Measurements from ENCODE around the gene NTHL1.

The NTHL1 gene

DNA sequence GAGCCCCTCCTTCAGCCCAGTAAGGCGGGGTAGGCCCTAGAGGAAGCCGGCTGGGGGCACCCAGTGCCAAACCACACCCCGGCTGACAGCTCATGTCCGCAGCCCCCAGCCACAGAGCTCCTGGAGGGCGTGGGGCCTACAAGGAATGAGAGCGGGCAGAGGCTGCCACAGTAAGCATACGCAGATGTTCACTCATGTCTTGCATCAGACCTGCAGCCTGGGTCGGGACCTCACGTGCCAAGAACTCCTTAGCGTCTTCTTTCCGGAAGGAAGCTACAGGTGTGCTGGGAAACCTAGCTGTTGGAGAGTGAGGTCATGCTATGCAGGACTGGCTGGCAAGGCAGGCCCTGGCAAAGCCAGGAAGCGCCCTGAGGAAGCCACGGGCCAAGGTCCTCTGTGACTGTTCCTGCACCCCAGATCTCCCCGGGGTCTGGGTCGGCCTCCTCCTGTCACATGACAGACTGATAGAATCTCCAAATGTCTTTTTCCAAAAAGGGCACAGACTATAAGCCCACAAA, 39.6 kb downstream of the NTHL1 start:
- no peak for DNase-seq (ENCODE audit: low read depth)

GRCh38 chr16:2007081-2007836, 40.4 kb downstream of the NTHL1 start:
- no peak for DNase-seq (ENCODE audit: low read depth)

- DNase-seq (ENCODE audit: low read depth), result no peak
These were observed 41.3 kb downstream of the NTHL1 start for GRCh38 chr16:2006317-2006716.

GRCh38 chr16:2005646-2006045, 42.0 kb downstream of the NTHL1 start:
- DNase-seq (ENCODE audit: low read depth), result no peak

GRCh38 chr16:2004795-2005517, 42.7 kb downstream of the NTHL1 start:
- no peak for DNase-seq (ENCODE audit: low read depth)

GRCh38 chr16:2003827-2004641, 43.6 kb downstream of the NTHL1 start:
- peak; percentile 69 for DNase-seq (ENCODE audit: low read depth)

- DNase-seq (ENCODE audit: low read depth), result no peak
These were observed 44.3 kb downstream of the NTHL1 start for GRCh38 chr16:2003231-2003826.

GRCh38 chr16:2002406-2003230, 45.0 kb downstream of the NTHL1 start:
- DNase-seq (ENCODE audit: low read depth), result no peak

GRCh38 chr16:2001456-2002355, 45.9 kb downstream of the NTHL1 start:
- no peak for DNase-seq (ENCODE audit: low read depth)

- no peak for DNase-seq (ENCODE audit: low read depth)
These were observed 46.6 kb downstream of the NTHL1 start for GRCh38 chr16:2001035-2001434.

- DNase-seq (ENCODE audit: low read depth), result no peak
These were observed 47.6 kb downstream of the NTHL1 start for GRCh38 chr16:1999866-2000514.

DNA sequence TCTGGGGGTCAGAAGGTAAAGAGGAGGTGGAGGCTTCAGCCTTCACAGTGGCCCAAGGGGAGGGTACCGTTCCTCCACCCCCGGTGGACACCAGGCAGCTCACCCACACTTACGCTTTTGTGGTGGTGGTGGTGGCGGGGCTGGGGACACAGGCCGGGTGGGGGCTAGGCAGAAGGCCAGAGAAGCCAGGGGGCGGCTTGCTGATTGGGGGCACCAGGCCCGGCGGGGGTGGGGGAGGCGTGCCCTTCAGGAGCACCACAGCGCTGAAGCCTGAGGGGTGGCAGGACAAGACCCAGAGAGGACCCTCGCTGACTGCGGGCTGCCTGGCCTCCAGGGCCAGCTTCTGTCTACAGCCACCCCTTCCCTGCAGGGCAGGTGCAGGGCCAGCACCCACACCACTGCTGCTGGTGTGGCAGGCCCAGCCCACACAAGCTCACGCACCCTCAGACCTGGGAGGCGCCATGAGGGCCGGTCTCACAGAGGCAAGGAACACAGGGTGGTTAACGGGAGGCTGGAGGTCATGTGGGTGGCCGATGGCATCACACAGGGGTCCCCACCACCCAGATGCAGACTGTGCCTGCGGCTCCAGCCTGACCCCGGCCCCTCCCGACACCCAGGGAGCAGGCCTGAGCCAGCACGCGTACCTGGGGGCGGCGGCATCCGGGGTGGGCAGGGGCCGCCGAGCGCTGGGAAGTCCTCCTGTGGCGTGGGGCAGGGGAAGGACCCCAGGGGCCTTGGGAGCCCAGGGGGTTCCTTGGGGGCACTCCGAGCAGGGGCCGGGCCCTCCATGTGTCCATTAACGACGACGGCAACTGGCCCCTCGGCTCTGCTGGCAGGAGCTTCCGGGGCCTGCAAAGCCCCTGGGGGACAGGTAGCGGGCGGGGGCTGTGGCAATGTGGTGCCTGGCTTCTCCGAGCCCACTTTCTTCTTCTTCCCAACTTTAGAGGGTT, 48.5 kb downstream of the NTHL1 start:
- no peak for DNase-seq (ENCODE audit: low read depth)

GRCh38 chr16:1998360-1998835, 49.2 kb downstream of the NTHL1 start:
- DNase-seq (ENCODE audit: low read depth), result no peak

GRCh38 chr16:1997494-1998359, 49.9 kb downstream of the NTHL1 start:
- DNase-seq (ENCODE audit: low read depth), result no peak

GRCh38 chr16:1993731-1994131, 53.9 kb downstream of the NTHL1 start:
- DNase-seq (ENCODE audit: low read depth), result no peak

GRCh38 chr16:1992704-1993317, 54.8 kb downstream of the NTHL1 start:
- no peak for DNase-seq (ENCODE audit: low read depth)

Data from stimulated activated CD8-positive, alpha-beta memory T cell treated with anti-CD3 and anti-CD28 coated beads, Interleukin-15, amount 100 ng/mL, for 24 hours (primary cell).